ENCODE measurements around the gene RCAN3. TPM values are rescaled to one million over a fixed set of nuclear protein-coding genes. Genes with fewer than 3 reads are reported as not detected.

RCAN3 gene
- total and polyA plus RNA-seq, 2 of the 13 experiments (the other 11 are each of a cell fraction or from before 2014, with no cell fraction given) = 12.2 to 13.3 TPM

DNA sequence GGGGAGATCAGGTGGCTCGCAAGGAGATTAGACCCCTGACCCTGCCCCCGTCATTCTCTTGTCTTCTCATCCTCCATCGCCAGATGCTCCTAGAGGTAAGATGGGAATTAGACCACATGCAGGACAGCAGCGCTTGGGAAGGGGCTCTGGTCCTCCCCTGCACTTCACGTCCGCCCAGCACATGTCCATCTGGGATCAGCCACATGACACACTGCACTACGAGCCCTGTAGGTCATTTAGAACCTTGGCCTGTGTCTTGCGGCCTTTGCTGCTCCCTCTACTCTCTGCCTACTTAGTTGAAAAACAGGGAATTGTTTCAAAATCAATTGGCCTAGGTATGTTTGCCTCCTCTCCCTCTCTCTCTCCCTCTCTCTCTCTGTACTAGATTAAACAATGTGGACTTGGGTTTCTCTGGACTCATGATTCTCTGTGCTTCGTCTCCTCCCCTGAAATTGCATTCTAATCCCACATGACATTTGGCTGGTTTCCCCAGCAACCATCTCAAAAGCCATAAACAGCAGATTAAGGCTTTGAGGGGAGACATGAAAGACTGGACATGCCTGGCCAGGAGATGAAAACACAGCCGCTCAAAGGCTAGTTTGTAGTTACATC is 49.4 kb downstream of the RCAN3 start (continued):
- TF ChIP-seq GABPB1 (CRISPR knock-in tag; IDR thresholded peaks at IDR 0.05) (no peak), IRF2 (CRISPR knock-in tag; IDR thresholded peaks at IDR 0.05) (no peak), ZNF207 (IDR thresholded peaks at IDR 0.05; ENCODE audit: borderline replicate concordance) (no peak), BHLHE40 (IDR thresholded peaks at IDR 0.05; ENCODE audit: low read length) (0 out of 2 replicates have a peak, but pooled peaks have one; percentile 2), KLF16 (CRISPR knock-in tag; IDR thresholded peaks at IDR 0.05) (no peak), MTF2 (CRISPR knock-in tag; IDR thresholded peaks at IDR 0.05; ENCODE audit: borderline replicate concordance) (no peak), MXI1 (IDR thresholded peaks at IDR 0.05; ENCODE audit: borderline replicate concordance, low read depth, low read length) (peak; percentile 57; the same call in 1 of the 3 replicates), TBP (CRISPR knock-in tag; IDR thresholded peaks at IDR 0.05) (no peak), ZNF431 (CRISPR knock-in tag; IDR thresholded peaks at IDR 0.05; ENCODE audit: borderline replicate concordance, low read depth) (no peak), RBM39 (IDR thresholded peaks at IDR 0.05; ENCODE audit: low read depth, low read length, poor library complexity, severe bottlenecking) (no peak), ZNF790 (CRISPR knock-in tag; IDR thresholded peaks at IDR 0.05; ENCODE audit: borderline replicate concordance) (peak; percentile 82; the same call in 1 of the 2 replicates), ZNF781 (CRISPR knock-in tag; IDR thresholded peaks at IDR 0.05; ENCODE audit: borderline replicate concordance, not compliant biosample characterization) (no peak), ZNF674 (CRISPR knock-in tag; IDR thresholded peaks at IDR 0.05; ENCODE audit: low read depth) (no peak), SP5 (CRISPR knock-in tag; IDR thresholded peaks at IDR 0.05; ENCODE audit: borderline replicate concordance, low read depth) (peak; percentile 67), GATAD2A (CRISPR knock-in tag; IDR thresholded peaks at IDR 0.05) (peak; percentile 81), SRSF4 (IDR thresholded peaks at IDR 0.05; ENCODE audit: low read depth, low read length, poor library complexity, severe bottlenecking) (no peak), HIVEP1 (CRISPR knock-in tag; IDR thresholded peaks at IDR 0.05) (0 out of 2 replicates have a peak, but pooled peaks have one; percentile 32)
- TF ChIP-seq, protein P1, sequence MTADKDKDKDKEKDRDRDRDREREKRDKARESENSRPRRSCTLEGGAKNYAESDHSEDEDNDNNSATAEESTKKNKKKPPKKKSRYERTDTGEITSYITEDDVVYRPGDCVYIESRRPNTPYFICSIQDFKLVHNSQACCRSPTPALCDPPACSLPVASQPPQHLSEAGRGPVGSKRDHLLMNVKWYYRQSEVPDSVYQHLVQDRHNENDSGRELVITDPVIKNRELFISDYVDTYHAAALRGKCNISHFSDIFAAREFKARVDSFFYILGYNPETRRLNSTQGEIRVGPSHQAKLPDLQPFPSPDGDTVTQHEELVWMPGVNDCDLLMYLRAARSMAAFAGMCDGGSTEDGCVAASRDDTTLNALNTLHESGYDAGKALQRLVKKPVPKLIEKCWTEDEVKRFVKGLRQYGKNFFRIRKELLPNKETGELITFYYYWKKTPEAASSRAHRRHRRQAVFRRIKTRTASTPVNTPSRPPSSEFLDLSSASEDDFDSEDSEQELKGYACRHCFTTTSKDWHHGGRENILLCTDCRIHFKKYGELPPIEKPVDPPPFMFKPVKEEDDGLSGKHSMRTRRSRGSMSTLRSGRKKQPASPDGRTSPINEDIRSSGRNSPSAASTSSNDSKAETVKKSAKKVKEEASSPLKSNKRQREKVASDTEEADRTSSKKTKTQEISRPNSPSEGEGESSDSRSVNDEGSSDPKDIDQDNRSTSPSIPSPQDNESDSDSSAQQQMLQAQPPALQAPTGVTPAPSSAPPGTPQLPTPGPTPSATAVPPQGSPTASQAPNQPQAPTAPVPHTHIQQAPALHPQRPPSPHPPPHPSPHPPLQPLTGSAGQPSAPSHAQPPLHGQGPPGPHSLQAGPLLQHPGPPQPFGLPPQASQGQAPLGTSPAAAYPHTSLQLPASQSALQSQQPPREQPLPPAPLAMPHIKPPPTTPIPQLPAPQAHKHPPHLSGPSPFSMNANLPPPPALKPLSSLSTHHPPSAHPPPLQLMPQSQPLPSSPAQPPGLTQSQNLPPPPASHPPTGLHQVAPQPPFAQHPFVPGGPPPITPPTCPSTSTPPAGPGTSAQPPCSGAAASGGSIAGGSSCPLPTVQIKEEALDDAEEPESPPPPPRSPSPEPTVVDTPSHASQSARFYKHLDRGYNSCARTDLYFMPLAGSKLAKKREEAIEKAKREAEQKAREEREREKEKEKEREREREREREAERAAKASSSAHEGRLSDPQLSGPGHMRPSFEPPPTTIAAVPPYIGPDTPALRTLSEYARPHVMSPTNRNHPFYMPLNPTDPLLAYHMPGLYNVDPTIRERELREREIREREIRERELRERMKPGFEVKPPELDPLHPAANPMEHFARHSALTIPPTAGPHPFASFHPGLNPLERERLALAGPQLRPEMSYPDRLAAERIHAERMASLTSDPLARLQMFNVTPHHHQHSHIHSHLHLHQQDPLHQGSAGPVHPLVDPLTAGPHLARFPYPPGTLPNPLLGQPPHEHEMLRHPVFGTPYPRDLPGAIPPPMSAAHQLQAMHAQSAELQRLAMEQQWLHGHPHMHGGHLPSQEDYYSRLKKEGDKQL (CRISPR knock-in tag; IDR thresholded peaks at IDR 0.05; ENCODE audit: low read depth) = no peak
- TF ChIP-seq, protein P2, sequence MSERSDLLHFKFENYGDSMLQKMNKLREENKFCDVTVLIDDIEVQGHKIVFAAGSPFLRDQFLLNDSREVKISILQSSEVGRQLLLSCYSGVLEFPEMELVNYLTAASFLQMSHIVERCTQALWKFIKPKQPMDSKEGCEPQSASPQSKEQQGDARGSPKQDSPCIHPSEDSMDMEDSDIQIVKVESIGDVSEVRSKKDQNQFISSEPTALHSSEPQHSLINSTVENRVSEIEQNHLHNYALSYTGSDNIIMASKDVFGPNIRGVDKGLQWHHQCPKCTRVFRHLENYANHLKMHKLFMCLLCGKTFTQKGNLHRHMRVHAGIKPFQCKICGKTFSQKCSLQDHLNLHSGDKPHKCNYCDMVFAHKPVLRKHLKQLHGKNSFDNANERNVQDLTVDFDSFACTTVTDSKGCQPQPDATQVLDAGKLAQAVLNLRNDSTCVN (CRISPR knock-in tag; IDR thresholded peaks at IDR 0.05; ENCODE audit: borderline replicate concordance) = no peak; the same call in 1 of the 2 replicates
- TF ChIP-seq, protein P3, sequence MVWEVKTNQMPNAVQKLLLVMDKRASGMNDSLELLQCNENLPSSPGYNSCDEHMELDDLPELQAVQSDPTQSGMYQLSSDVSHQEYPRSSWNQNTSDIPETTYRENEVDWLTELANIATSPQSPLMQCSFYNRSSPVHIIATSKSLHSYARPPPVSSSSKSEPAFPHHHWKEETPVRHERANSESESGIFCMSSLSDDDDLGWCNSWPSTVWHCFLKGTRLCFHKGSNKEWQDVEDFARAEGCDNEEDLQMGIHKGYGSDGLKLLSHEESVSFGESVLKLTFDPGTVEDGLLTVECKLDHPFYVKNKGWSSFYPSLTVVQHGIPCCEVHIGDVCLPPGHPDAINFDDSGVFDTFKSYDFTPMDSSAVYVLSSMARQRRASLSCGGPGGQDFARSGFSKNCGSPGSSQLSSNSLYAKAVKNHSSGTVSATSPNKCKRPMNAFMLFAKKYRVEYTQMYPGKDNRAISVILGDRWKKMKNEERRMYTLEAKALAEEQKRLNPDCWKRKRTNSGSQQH (CRISPR knock-in tag; IDR thresholded peaks at IDR 0.05; ENCODE audit: low read depth) = 0 out of 2 replicates have a peak, but pooled peaks have one; percentile 25

All from HepG2 (cell line).